Trophoblast cell (in vitro differentiated cells and primary cell): ENCODE results near the gene CCDC70.

Experiments
- DNase-seq, 2 donors: peaks; one replicate each; pipeline ENCODE4 v3.0.0-alpha.2; 2016
- H2AFZ ChIP-seq: 2 replicates; pipeline ENCODE4 v1.6.1; 2013; ENCODE audit warnings: low read length, moderate library complexity, mild to moderate bottlenecking; ENCODE audit not compliant: insufficient read depth, poor library complexity
- H2AK5ac ChIP-seq: 2 replicates; pipeline ENCODE4 v1.6.1; 2013; ENCODE audit warnings: mild to moderate bottlenecking, low read length
- H2BK120ac ChIP-seq: 2 replicates; pipeline ENCODE4 v1.6.1; 2013; ENCODE audit warnings: low read length, mild to moderate bottlenecking, moderate library complexity; ENCODE audit not compliant: insufficient read depth, poor library complexity
- H2BK12ac ChIP-seq: 2 replicates; pipeline ENCODE4 v1.6.1; 2013; ENCODE audit warnings: mild to moderate bottlenecking, low read length, moderate library complexity
- H2BK5ac ChIP-seq: 2 replicates; pipeline ENCODE4 v1.6.1; 2013; ENCODE audit warnings: low read length, low read depth, moderate library complexity, mild to moderate bottlenecking; ENCODE audit not compliant: poor library complexity
- H3K14ac ChIP-seq: 2 replicates; pipeline ENCODE4 v1.6.1; 2013; ENCODE audit warnings: mild to moderate bottlenecking, low read length
- H3K18ac ChIP-seq: 2 replicates; pipeline ENCODE4 v1.6.1; 2013; ENCODE audit warnings: mild to moderate bottlenecking, low read length
- H3K23ac ChIP-seq: 2 replicates; pipeline ENCODE4 v1.6.1; 2013; ENCODE audit warnings: low read length
- H3K27ac ChIP-seq: 2 replicates; pipeline ENCODE4 v1.5.1; 2013; ENCODE audit warnings: low read depth, mild to moderate bottlenecking, inconsistent platforms, low read length, moderate library complexity
- H3K27me3 ChIP-seq: 2 replicates; pipeline ENCODE4 v1.6.1; 2013; ENCODE audit warnings: inconsistent platforms, mild to moderate bottlenecking, low read length, moderate library complexity; ENCODE audit not compliant: insufficient read depth
- H3K36me3 ChIP-seq, 2 experiments: 1 replicate in 1 of 2; 2 replicates in 1 of 2; pipeline ENCODE4 v1.6.1; 2013; ENCODE audit warnings: low read length in 2 of 2, mild to moderate bottlenecking in 2 of 2, moderate library complexity in 1 of 2; ENCODE audit not compliant: insufficient read depth in 2 of 2, control insufficient read depth in 1 of 2
- H3K4ac ChIP-seq: 2 replicates; pipeline ENCODE4 v1.6.1; 2013; ENCODE audit warnings: low read depth, mild to moderate bottlenecking, low read length, moderate library complexity
- H3K4me1 ChIP-seq, 2 experiments: 1 replicate in 1 of 2; 2 replicates in 1 of 2; pipeline ENCODE4 v1.6.1; 2013; ENCODE audit warnings: low read length in 2 of 2, mild to moderate bottlenecking in 2 of 2, moderate library complexity in 1 of 2; ENCODE audit not compliant: insufficient read depth in 2 of 2, control insufficient read depth in 1 of 2
- H3K4me2 ChIP-seq: 2 replicates; pipeline ENCODE4 v1.6.1; 2013; ENCODE audit warnings: inconsistent platforms, mild to moderate bottlenecking, low read length, moderate library complexity
- H3K4me3 ChIP-seq: 2 replicates; pipeline ENCODE4 v1.5.1; 2013; ENCODE audit warnings: mild to moderate bottlenecking, low read depth, low read length, inconsistent platforms
- H3K79me1 ChIP-seq: one replicate; pipeline ENCODE4 v1.6.1; 2013; ENCODE audit warnings: low read length
- H3K79me2 ChIP-seq: 2 replicates; pipeline ENCODE4 v1.6.1; 2013; ENCODE audit warnings: low read length, mild to moderate bottlenecking; ENCODE audit not compliant: control insufficient read depth, insufficient read depth, poor library complexity
- H3K9ac ChIP-seq: 2 replicates; pipeline ENCODE4 v1.6.1; 2013; ENCODE audit warnings: mild to moderate bottlenecking, low read length
- H3K9me3 ChIP-seq: 2 replicates; pipeline ENCODE4 v1.6.1; 2013; ENCODE audit warnings: low read depth, mild to moderate bottlenecking, control low read depth, inconsistent platforms, low read length; ENCODE audit not compliant: insufficient read depth
- H4K12ac ChIP-seq: 2 replicates; pipeline ENCODE4 v1.6.1; 2013; ENCODE audit warnings: low read depth, mild to moderate bottlenecking, low read length, moderate library complexity
- H4K8ac ChIP-seq: 2 replicates; pipeline ENCODE4 v1.6.1; 2013; ENCODE audit warnings: low read depth, mild to moderate bottlenecking, low read length, moderate library complexity
- H4K91ac ChIP-seq: one replicate; pipeline ENCODE4 v1.6.1; 2013; ENCODE audit warnings: low read depth, mild to moderate bottlenecking, low read length, moderate library complexity
- WGBS: extraction: QIAGEN DNeasy Blood & Tissue Kit; methylation state at CpG from one replicate; pipeline ENCODE4 v1.1.7; 2013; ENCODE audit warnings: missing lambda C conversion rate; ENCODE audit not compliant: insufficient read length, insufficient coverage; ENCODE audit errors: extremely low coverage; 5-methylcytosine and 5-hydroxymethylcytosine counted together

The CCDC70 gene

DNA sequence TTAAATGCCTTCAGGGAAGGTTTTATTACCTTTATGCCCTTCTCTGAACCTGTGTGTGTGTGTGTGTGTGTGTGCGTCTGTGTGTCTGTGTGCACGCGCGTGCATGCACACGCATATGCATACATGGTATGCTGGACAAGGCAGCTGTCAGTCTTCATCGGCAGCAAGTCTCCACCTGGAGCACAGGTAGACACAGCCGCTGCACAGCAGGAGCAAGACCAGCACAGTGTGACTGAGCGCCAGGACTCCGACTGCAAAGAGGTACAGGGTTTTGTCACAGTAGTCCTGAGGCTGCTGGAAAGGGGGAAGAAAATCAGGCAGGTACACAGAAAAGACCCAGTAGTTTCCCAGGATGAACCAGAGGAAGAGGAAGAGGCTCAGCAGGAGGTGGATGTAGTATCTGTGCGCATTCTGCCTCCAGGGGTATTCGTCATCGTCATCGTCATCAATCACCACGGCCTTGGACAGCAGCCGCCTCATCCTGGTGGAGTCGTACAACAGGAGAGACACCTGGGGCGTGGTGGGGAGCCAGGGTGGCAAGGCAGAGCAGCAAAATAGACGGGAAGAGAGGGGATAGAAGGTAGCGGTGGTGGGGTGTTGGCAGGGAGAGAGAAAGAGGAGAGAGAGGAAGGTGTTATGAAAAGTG, 45.0 kb upstream of the CCDC70 start:
- peaks cover 1% of the 10 kb centered on the region for H3K9me3 ChIP-seq
- H3K79me1 ChIP-seq, result no peaks in the 10 kb centered on the region
- no peak overlapping the region for H3K4ac ChIP-seq
- no peak overlapping the region for H3K9ac ChIP-seq
- no peak overlapping the region for H3K27ac ChIP-seq
- H3K79me2 ChIP-seq, result no peaks in the 10 kb centered on the region
- peaks cover 4 to 6% of the 10 kb centered on the region in 2 experiments for H3K4me1 ChIP-seq
- no peak overlapping the region for H3K14ac ChIP-seq
- H3K27me3 ChIP-seq, result no peaks in the 10 kb centered on the region
- H2AK5ac ChIP-seq, result no peak overlapping the region
- no CpG with 5 or more reads among the region's 19 CpGs for WGBS
- no peak overlapping the region for H4K91ac ChIP-seq
- H4K8ac ChIP-seq, result no peak overlapping the region
- no peaks in the 10 kb centered on the region for H3K36me3 ChIP-seq
- no peak overlapping the region for H3K18ac ChIP-seq
- H2BK12ac ChIP-seq, result no peak overlapping the region
- H3K4me2 ChIP-seq, result no peak overlapping the region
- H3K23ac ChIP-seq, result no peak overlapping the region
- H2BK120ac ChIP-seq, result no peak overlapping the region
- peak; percentile 55 to 79 for DNase-seq
- H4K12ac ChIP-seq, result no peak overlapping the region
- H2AFZ ChIP-seq, result no peak overlapping the region
- H3K4me3 ChIP-seq, result no peak overlapping the region
- H2BK5ac ChIP-seq, result no peak overlapping the region

DNA sequence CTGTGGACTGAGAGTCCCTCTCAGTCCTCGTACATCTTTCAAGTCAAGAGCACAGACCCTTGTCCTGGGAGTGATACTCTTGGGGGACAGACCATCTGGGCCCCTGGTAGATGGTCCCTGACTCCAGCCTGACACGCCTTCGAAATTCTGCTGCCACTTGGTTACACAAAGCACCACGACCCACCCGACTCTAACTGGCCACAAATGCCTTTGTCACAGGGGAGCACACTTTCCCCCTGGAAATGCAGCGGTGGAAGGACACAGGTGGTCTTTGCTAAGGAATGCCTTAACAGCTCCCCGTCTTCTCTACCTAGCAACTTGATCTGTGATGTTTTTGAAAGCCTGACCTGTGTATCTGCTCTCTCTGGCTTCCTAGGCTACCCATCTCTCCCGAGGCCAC, 44.1 kb upstream of the CCDC70 start:
- Histone ChIP-seq H2BK5ac (no peak overlapping the region), H2AFZ (no peak overlapping the region), H3K14ac (no peak overlapping the region), H3K4ac (no peak overlapping the region), H3K79me2 (no peaks in the 10 kb centered on the region), H3K9me3 (peaks cover 1% of the 10 kb centered on the region), H4K91ac (no peak overlapping the region), H3K27ac (no peak overlapping the region), H3K4me1 (peaks cover 0 to 2% of the 10 kb centered on the region in 2 experiments), H3K27me3 (no peaks in the 10 kb centered on the region), H4K12ac (no peak overlapping the region), H3K36me3 (no peaks in the 10 kb centered on the region), H4K8ac (no peak overlapping the region), H2BK12ac (no peak overlapping the region), H3K9ac (no peak overlapping the region), H3K4me2 (no peak overlapping the region), H3K23ac (no peak overlapping the region), H2BK120ac (no peak overlapping the region), H3K79me1 (no peaks in the 10 kb centered on the region), H2AK5ac (no peak overlapping the region), H3K18ac (no peak overlapping the region), H3K4me3 (no peak overlapping the region)
- no peak for DNase-seq
- WGBS, result no CpG with 5 or more reads among the region's 8 CpGs

DNA sequence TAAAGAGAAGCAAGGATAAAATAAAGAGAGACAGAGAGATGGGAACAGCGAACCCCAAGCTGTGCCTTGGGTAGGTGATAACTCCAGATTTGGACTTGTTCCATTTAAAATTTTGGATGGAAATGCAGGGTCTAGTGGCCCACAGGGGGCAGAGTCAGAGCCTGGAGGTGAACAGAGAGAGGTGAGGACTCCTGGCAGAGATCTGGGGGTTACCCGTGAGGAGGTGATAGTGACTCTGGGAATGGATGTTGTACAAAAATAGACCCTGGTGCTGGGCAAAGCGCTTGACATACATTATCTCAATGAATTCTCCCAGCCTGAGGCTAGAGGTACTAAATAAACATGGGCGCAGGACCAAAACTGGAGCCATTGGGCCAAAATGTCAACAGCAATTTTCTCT, 43.5 kb upstream of the CCDC70 start:
- Histone ChIP-seq H3K27ac (no peak overlapping the region), H3K14ac (no peak overlapping the region), H3K9me3 (peaks cover 1% of the 10 kb centered on the region), H3K23ac (no peak overlapping the region), H4K12ac (no peak overlapping the region), H3K4me2 (no peak overlapping the region), H4K8ac (no peak overlapping the region), H3K4ac (no peak overlapping the region), H3K4me1 (peaks cover 0 to 2% of the 10 kb centered on the region in 2 experiments), H2BK12ac (no peak overlapping the region), H2AFZ (no peak overlapping the region), H3K36me3 (no peaks in the 10 kb centered on the region), H3K18ac (no peak overlapping the region), H2AK5ac (no peak overlapping the region), H2BK5ac (no peak overlapping the region), H3K79me2 (no peaks in the 10 kb centered on the region), H3K27me3 (no peaks in the 10 kb centered on the region), H4K91ac (no peak overlapping the region), H3K79me1 (no peaks in the 10 kb centered on the region), H3K9ac (no peak overlapping the region), H2BK120ac (no peak overlapping the region), H3K4me3 (no peak overlapping the region)
- DNase-seq, result no peak
- no CpG with 5 or more reads among the region's 4 CpGs for WGBS

DNA sequence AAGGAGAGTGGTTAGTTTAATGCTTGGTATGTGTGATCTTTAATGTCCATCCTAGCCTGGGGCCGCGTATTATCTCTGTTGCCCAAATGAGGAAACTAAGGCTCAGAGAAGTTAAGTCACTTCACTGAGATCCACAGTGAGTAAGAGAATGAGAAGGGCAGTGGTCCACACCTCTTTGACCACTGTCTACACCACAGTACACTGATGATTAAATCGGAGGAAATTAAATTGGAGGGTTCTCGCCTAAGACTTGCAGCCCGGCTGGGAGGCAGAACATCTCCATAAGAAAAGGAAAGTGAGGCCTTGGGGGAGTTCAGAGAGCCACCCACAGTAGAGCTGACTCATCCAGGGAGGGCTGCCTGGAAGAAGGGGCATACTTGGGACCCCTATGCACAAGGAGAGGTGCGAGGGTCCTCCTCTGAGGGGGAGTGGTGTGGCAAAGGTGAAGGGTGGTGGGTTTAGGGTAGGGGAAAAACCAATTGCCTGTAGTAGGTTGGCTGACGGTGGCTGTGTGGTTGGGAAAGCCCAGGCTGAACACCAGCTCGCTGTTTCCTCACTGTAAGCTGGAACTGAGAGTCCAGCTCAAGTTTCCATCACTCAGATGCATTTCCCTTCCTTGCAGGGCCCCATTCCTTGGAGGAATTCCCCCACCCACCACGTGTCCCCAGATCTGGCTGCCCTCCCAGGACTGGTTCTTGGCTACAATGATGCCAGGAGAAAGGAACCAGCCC, 42.8 kb upstream of the CCDC70 start:
- Histone ChIP-seq H3K9ac (no peak overlapping the region), H3K27ac (no peak overlapping the region), H3K9me3 (peaks cover 1% of the 10 kb centered on the region), H3K79me1 (no peaks in the 10 kb centered on the region), H3K4me1 (peaks cover 0 to 2% of the 10 kb centered on the region in 2 experiments), H3K14ac (no peak overlapping the region), H3K4me2 (no peak overlapping the region), H2AK5ac (no peak overlapping the region), H4K8ac (no peak overlapping the region), H3K18ac (no peak overlapping the region), H4K12ac (no peak overlapping the region), H2BK12ac (no peak overlapping the region), H3K27me3 (no peaks in the 10 kb centered on the region), H3K36me3 (no peaks in the 10 kb centered on the region), H3K23ac (no peak overlapping the region), H2BK5ac (no peak overlapping the region), H2BK120ac (no peak overlapping the region), H3K4ac (no peak overlapping the region), H4K91ac (no peak overlapping the region), H3K79me2 (no peaks in the 10 kb centered on the region), H3K4me3 (no peak overlapping the region), H2AFZ (no peak overlapping the region)
- DNase-seq, result peak in 1 of 2 donors; percentile 13
- WGBS, result no CpG with 5 or more reads among the region's 9 CpGs
